ENCODE measurements around the gene CST11.

The CST11 gene

GRCh38 chr20:23414526-23415188 is 38.0 kb downstream of the CST11 start:
- Histone ChIP-seq H3K36me3 (ENCODE audit: control insufficient read depth, low read length) (no peaks in the 10 kb centered on the region), H3F3A (ENCODE audit: control insufficient read depth, insufficient read depth) (no peaks in the 10 kb centered on the region), H3K27ac (ENCODE audit: low read depth, low read length) (no peak overlapping the region), H3K9me3 (ENCODE audit: control insufficient read depth, insufficient read depth, low read length) (no peaks in the 10 kb centered on the region), H3K9me2 (replicated peaks; ENCODE audit: control insufficient read depth, low read length) (no peaks in the 10 kb centered on the region), H3K4me3 (ENCODE audit: low read length) (no peak overlapping the region), H4K20me1 (ENCODE audit: control insufficient read depth, insufficient read depth, low read depth, low read length) (peaks cover 4% of the 10 kb centered on the region; the same call in 1 of the 2 replicates), H3K27me3 (ENCODE audit: control insufficient read depth, low read length) (no peaks in the 10 kb centered on the region), H3K4me1 (ENCODE audit: control insufficient read depth, low read length) (peaks cover 5% of the 10 kb centered on the region), H3K79me2 (ENCODE audit: control insufficient read depth, low read length) (peaks cover 89% of the 10 kb centered on the region), H3K4me2 (ENCODE audit: low read length) (no peak overlapping the region)
- TF ChIP-seq CTCF (IDR thresholded peaks at IDR 0.05; ENCODE audit: low read depth, low read length, poor library complexity, severe bottlenecking) = no peak
- no peak for TF ChIP-seq EZH2phosphoT487 (IDR thresholded peaks at IDR 0.05; ENCODE audit: borderline replicate concordance, low read length)

- H3K4me1 ChIP-seq (ENCODE audit: control insufficient read depth, low read length) = no peaks in the 10 kb centered on the region
- H3K79me2 ChIP-seq (ENCODE audit: control insufficient read depth, low read length) = peaks cover 89% of the 10 kb centered on the region
- H3K9me2 ChIP-seq (replicated peaks; ENCODE audit: control insufficient read depth, low read length) = no peaks in the 10 kb centered on the region
- H3K4me2 ChIP-seq (ENCODE audit: low read length) = no peak overlapping the region
- TF ChIP-seq EZH2phosphoT487 (IDR thresholded peaks at IDR 0.05; ENCODE audit: borderline replicate concordance, low read length) = no peak
- no peaks in the 10 kb centered on the region for H3K9me3 ChIP-seq (ENCODE audit: control insufficient read depth, insufficient read depth, low read length)
- H3F3A ChIP-seq (ENCODE audit: control insufficient read depth, insufficient read depth) = no peaks in the 10 kb centered on the region
- no peak overlapping the region for H3K4me3 ChIP-seq (ENCODE audit: low read length)
- no peaks in the 10 kb centered on the region for H3K36me3 ChIP-seq (ENCODE audit: control insufficient read depth, low read length)
- peaks cover 5% of the 10 kb centered on the region; the same call in 1 of the 2 replicates for H4K20me1 ChIP-seq (ENCODE audit: control insufficient read depth, insufficient read depth, low read depth, low read length)
- H3K27ac ChIP-seq (ENCODE audit: low read depth, low read length) = no peak overlapping the region
- H3K27me3 ChIP-seq (ENCODE audit: control insufficient read depth, low read length) = no peaks in the 10 kb centered on the region
Observed at GRCh38 chr20:23413862-23414422, 38.7 kb downstream of the CST11 start.

GRCh38 chr20:23412026-23412425 is 40.6 kb downstream of the CST11 start:
- H3K4me3 ChIP-seq (ENCODE audit: low read length) = no peak overlapping the region
- H3K9me2 ChIP-seq (replicated peaks; ENCODE audit: control insufficient read depth, low read length) = no peaks in the 10 kb centered on the region
- TF ChIP-seq CTCF (IDR thresholded peaks at IDR 0.05; ENCODE audit: low read depth, low read length, poor library complexity, severe bottlenecking) (no peak), EZH2phosphoT487 (IDR thresholded peaks at IDR 0.05; ENCODE audit: borderline replicate concordance, low read length) (no peak)
- H3K27me3 ChIP-seq (ENCODE audit: control insufficient read depth, low read length) = no peaks in the 10 kb centered on the region
- peaks cover 5% of the 10 kb centered on the region; the same call in 1 of the 2 replicates for H4K20me1 ChIP-seq (ENCODE audit: control insufficient read depth, insufficient read depth, low read depth, low read length)
- H3K4me2 ChIP-seq (ENCODE audit: low read length) = no peak overlapping the region
- no peaks in the 10 kb centered on the region for H3K36me3 ChIP-seq (ENCODE audit: control insufficient read depth, low read length)
- H3K79me2 ChIP-seq (ENCODE audit: control insufficient read depth, low read length) = peaks cover 91% of the 10 kb centered on the region
- H3K9me3 ChIP-seq (ENCODE audit: control insufficient read depth, insufficient read depth, low read length) = no peaks in the 10 kb centered on the region
- no peaks in the 10 kb centered on the region for H3K4me1 ChIP-seq (ENCODE audit: control insufficient read depth, low read length)
- H3K27ac ChIP-seq (ENCODE audit: low read depth, low read length) = no peak overlapping the region
- no peaks in the 10 kb centered on the region for H3F3A ChIP-seq (ENCODE audit: control insufficient read depth, insufficient read depth)

Measured in DOHH2 (cell line).